Measurements from ENCODE around the gene IGF1R.

DNA sequence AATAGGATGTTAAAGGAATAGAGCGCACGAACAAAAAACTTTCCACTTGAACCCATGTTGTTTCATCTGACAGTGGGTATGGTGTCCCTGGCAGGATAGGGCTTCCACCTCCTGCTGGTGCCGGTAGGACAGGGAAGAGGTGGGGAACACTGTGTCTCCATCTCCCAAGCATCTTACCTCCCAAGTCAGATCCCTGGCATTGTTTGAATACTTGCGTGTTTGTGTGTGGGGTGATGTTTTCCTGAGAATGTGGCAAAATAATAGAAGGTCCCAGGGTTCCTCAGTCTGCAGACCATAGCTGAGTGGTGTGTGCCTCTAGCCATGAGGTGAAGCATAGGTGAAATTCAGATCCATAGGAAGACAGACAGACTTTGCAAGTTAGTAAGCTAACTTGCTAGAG is 119.4 kb downstream of the IGF1R start:
- TF ChIP-seq EZH2 (IDR thresholded peaks at IDR 0.05), result no peak
- TF ChIP-seq, protein P1, sequence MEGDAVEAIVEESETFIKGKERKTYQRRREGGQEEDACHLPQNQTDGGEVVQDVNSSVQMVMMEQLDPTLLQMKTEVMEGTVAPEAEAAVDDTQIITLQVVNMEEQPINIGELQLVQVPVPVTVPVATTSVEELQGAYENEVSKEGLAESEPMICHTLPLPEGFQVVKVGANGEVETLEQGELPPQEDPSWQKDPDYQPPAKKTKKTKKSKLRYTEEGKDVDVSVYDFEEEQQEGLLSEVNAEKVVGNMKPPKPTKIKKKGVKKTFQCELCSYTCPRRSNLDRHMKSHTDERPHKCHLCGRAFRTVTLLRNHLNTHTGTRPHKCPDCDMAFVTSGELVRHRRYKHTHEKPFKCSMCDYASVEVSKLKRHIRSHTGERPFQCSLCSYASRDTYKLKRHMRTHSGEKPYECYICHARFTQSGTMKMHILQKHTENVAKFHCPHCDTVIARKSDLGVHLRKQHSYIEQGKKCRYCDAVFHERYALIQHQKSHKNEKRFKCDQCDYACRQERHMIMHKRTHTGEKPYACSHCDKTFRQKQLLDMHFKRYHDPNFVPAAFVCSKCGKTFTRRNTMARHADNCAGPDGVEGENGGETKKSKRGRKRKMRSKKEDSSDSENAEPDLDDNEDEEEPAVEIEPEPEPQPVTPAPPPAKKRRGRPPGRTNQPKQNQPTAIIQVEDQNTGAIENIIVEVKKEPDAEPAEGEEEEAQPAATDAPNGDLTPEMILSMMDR (IDR thresholded peaks at IDR 0.05), result no peak
- TF ChIP-seq EZH2phosphoT487 (IDR thresholded peaks at IDR 0.05), result no peak

Data from neural progenitor cell (in vitro differentiated cells).